Osteocyte (in vitro differentiated cells): ENCODE results near the gene ANKRD10. TPM values are rescaled to one million over a fixed set of nuclear protein-coding genes. Genes with fewer than 3 reads are reported as not detected.

Experiments used
- DNase-seq: peaks from one replicate; pipeline ENCODE4 v3.0.0; 2021; ENCODE audit warnings: mixed read lengths; ENCODE audit not compliant: unreplicated experiment; ENCODE audit errors: extremely low spot score
- H3K27ac Mint-ChIP-seq: one replicate; pipeline ENCODE4 v1.8.0; 2021; ENCODE audit warnings: mild to moderate bottlenecking, mixed read lengths; ENCODE audit not compliant: unreplicated experiment
- H3K27me3 Mint-ChIP-seq: one replicate; pipeline ENCODE4 v1.8.0; 2021; ENCODE audit warnings: mixed read lengths; ENCODE audit not compliant: unreplicated experiment
- H3K36me3 Mint-ChIP-seq: one replicate; pipeline ENCODE4 v1.8.0; 2021; ENCODE audit warnings: mixed read lengths; ENCODE audit not compliant: unreplicated experiment
- H3K4me1 Mint-ChIP-seq: one replicate; pipeline ENCODE4 v1.8.0; 2021; ENCODE audit warnings: mixed read lengths; ENCODE audit not compliant: unreplicated experiment
- H3K4me3 Mint-ChIP-seq: one replicate; pipeline ENCODE4 v1.8.0; 2021; ENCODE audit warnings: mild to moderate bottlenecking, moderate library complexity, mixed read lengths; ENCODE audit not compliant: unreplicated experiment
- H3K9me3 Mint-ChIP-seq: one replicate; pipeline ENCODE4 v1.8.0; 2021; ENCODE audit warnings: mixed read lengths; ENCODE audit not compliant: unreplicated experiment
- CTCF ChIP-seq: fragments of 200-600 bp; sonication (generic); IDR thresholded peaks from 2 replicates; pipeline ENCODE4 v1.5.0; 2021; ENCODE audit warnings: antibody characterized with exemption, mild to moderate bottlenecking, moderate library complexity
- total RNA-seq: library from RNA; stranded (reverse); gene quantifications from 2 replicates; pipeline ENCODE4 v1.2.1, GENCODE V29; 2021

Gene ANKRD10
- total RNA-seq, 1 donor from 2014 or later = 257 TPM

- Mint-ChIP-seq H3K4me1 (peaks cover 28% of the 10 kb centered on the region), H3K27me3 (no peaks in the 10 kb centered on the region), H3K27ac (peak overlapping the region; percentile 3), H3K4me3 (no peak overlapping the region), H3K36me3 (peaks cover 24% of the 10 kb centered on the region), H3K9me3 (no peaks in the 10 kb centered on the region)
- no peak for TF ChIP-seq CTCF
- DNase-seq = no peak
Measured at GRCh38 chr13:110888390-110888789, 26.5 kb downstream of the ANKRD10 start.

DNA sequence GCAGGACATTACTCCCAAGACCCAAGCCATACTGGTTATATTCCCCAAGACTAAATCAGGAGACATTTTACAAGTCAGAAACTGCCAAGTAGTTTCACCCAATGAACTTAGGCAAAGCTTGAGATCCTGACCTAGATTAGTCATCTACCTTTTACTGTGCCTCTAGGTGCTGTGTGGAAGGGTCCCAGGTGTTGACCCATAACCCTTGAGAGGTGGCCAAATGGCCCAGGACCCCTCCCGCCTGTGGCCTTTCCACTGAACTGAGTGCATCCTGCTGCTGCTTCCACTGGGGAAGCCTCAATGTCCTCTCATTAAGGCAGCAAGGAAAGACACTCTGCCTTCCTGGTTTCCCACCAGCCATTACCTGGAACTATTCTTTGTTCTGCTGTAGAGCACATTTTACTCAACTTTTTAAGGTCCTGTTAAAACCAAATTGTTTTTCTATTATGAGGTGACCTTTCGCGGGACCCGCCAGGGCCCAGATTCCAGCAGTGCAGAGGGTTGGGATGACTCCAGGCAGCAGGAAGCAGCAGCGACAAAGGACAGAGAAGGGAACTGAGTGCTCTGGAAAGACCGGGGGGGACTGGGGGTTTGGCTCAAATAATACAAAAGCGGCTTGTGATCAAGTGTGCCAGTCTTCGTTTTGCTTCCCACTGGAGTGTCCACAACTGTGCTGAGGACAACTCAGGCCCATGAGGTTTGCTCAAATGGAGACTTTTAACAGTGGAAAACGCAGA, 27.1 kb downstream of the ANKRD10 start:
- no peak overlapping the region for H3K4me3 Mint-ChIP-seq
- H3K4me1 Mint-ChIP-seq = peaks cover 28% of the 10 kb centered on the region
- peaks cover 17% of the 10 kb centered on the region for H3K36me3 Mint-ChIP-seq
- H3K27ac Mint-ChIP-seq = peak overlapping the region; percentile 4
- no peak for TF ChIP-seq CTCF
- no peaks in the 10 kb centered on the region for H3K9me3 Mint-ChIP-seq
- no peaks in the 10 kb centered on the region for H3K27me3 Mint-ChIP-seq
- no peak for DNase-seq

DNA sequence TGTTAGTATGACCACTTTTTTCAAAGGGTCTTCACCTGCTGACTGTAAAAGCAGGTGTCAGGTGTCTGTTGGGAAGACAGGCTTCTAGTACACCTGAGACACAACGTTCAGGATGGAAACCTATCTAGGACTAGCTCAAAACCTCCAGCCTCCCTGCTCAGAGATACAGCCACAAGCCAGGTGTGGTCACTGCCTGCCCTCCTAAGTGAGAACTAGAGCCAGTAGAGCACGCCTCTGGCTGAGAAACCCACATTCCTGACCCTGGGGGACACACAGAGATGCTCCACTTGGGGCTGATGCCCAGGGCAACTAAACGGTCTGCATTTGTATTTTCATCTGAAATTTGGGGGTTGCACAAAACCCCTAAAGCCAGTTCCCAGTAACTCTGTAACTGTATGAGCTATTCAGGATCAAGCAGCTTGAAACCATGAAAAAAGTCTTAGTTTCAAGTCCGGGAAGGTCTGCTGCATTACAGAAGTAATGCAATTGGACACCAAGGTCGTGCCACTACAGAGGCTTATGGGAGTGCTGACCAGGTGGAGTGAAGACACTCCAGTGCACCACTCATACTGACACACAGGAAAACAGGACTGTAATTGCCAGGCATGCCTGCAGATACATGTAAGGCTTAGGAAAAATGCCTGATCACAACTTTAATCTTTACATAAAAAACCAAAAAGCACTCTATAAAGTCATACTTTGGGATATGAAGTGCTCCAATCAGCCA, 27.8 kb downstream of the ANKRD10 start:
- Mint-ChIP-seq H3K27me3 (no peaks in the 10 kb centered on the region), H3K4me1 (peaks cover 28% of the 10 kb centered on the region), H3K36me3 (peaks cover 13% of the 10 kb centered on the region), H3K9me3 (no peaks in the 10 kb centered on the region), H3K27ac (peak overlapping the region; percentile 7), H3K4me3 (no peak overlapping the region)
- DNase-seq = no peak
- TF ChIP-seq CTCF = no peak

DNA sequence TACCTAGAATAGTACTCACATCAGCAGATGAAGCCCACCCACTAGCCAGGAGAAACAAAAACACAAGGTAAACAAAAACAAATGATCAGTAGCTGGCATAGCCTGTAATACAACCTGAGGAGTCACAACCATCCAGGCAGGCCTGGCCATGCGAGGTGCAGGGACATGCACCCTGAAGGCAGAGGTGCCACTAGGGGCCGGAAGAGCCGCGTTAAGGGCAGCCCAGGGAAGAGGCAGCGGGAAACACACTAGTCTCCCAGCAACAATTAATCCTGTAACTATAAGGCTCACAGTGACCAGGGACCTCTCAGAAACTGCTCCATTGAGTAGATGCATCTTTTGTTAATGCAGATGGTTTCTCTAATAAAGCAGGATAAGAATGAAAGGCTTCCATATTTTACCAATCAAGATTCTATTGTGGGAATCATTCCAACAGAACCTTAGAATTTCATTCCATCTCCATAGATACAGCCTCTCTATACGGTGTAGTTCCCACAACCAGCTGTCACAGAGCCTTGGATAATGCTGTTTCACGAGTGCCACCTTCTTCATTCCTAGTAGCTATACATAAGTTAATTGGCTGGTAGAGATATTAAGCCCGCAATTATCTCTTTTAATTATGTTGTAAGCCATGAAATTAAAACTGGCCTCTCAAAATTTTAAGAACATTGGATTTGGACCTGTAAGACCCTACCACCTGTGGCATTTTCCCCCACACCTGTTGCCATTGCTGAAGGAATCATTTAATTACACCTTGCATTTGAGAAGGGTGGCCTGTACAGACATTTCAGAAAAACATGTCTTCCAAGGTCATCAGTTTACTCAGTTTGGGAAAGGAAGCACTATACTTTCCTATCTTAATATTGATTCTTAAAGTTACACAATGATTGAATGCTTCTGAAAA, 28.7 kb downstream of the ANKRD10 start:
- no peak for TF ChIP-seq CTCF
- Mint-ChIP-seq H3K27ac (peak overlapping the region; percentile 50), H3K36me3 (peaks cover 11% of the 10 kb centered on the region), H3K27me3 (no peaks in the 10 kb centered on the region), H3K4me3 (no peak overlapping the region), H3K9me3 (no peaks in the 10 kb centered on the region), H3K4me1 (peaks cover 28% of the 10 kb centered on the region)
- no peak for DNase-seq
